ENCODE results near the gene EML4. TPM values are rescaled to one million over a fixed set of nuclear protein-coding genes. Genes with fewer than 3 reads are reported as not detected.

The EML4 gene
- total RNA-seq, 1 experiment from 2014 or later: 38.3 TPM

DNA sequence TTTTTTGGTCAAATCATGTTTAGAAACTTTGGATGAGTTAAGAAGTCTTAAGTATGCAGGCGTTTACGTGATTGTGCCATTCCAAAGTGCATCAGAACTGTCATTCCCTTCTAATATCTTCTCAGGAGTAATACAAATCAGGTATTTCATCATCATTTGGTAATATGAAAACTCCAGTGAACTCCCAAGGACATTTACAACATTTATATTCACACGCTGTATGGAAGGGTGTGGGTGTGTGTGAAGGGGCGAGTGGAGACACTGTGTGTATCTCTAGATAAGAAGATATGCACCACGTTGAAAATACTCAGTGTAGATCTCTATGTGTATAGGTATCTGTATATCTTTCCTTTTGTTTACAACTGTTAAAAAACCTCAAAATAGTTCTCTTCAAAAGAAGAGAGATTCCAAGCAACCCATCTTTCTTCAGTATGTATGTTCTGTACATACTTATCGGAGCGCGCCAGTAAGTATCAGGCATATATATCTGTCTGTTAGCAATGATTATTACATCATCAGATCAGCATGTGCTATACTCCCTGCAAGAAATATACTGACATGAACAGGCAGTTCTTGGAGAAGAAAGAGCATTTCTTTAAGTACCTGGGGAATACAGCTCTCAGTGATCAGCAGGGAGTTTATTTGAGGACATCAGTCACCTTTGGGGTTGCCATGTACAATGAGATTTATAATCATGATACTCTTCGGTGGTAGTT, 162.6 kb downstream of the EML4 start:
- DNase-seq: no peak
- no peaks in the 10 kb centered on the region for H3K9me2 ChIP-seq (replicated peaks; ENCODE audit: low read length)
- H3K27ac ChIP-seq (ENCODE audit: low read length): no peak overlapping the region

DNA sequence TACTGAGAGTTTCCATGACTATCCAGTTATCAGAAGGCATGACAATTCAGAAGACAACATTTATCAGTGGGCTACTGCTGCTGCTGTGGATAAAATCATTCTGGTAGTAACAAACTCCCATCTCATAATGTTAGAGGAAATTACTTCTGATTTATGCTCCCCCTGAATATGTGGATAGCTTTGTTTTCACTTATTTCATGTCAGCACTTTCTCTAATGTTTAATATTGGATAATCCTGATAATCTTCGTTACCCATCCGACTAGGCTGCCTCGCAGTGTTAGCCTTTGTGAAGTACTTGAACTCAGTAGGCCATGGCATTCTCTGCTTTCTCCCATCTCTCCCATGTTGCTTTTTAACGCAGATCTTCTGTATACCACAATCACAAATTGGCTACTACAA, 163.4 kb downstream of the EML4 start:
- Histone ChIP-seq H3F3A (ENCODE audit: low read length, unreplicated experiment) (no peaks in the 10 kb centered on the region), H3K36me3 (ENCODE audit: low read depth, low read length) (peaks cover 32% of the 10 kb centered on the region; the same call in 1 of the 2 replicates), H3K9me2 (replicated peaks; ENCODE audit: low read length) (no peaks in the 10 kb centered on the region), H4K20me1 (ENCODE audit: low read length) (no peaks in the 10 kb centered on the region), H3K27me3 (ENCODE audit: low read length) (no peaks in the 10 kb centered on the region), H3K4me3 (ENCODE audit: low read length) (no peak overlapping the region), H3K9ac (ENCODE audit: low read length) (no peak overlapping the region), H3K9me3 (ENCODE audit: low read length) (no peaks in the 10 kb centered on the region), H3K4me1 (ENCODE audit: insufficient read depth, low read length) (peaks cover under 1% of the 10 kb centered on the region; the same call in 1 of the 2 replicates), H2AFZ (ENCODE audit: low read length) (no peak overlapping the region), H3K4me2 (ENCODE audit: low read length) (no peak overlapping the region), H3K79me2 (ENCODE audit: low read length) (no peaks in the 10 kb centered on the region), H3K27ac (ENCODE audit: low read length) (no peak overlapping the region)
- intact Hi-C loops (cut with micrococcal nuclease): no loop called here
- TF ChIP-seq, protein P1, sequence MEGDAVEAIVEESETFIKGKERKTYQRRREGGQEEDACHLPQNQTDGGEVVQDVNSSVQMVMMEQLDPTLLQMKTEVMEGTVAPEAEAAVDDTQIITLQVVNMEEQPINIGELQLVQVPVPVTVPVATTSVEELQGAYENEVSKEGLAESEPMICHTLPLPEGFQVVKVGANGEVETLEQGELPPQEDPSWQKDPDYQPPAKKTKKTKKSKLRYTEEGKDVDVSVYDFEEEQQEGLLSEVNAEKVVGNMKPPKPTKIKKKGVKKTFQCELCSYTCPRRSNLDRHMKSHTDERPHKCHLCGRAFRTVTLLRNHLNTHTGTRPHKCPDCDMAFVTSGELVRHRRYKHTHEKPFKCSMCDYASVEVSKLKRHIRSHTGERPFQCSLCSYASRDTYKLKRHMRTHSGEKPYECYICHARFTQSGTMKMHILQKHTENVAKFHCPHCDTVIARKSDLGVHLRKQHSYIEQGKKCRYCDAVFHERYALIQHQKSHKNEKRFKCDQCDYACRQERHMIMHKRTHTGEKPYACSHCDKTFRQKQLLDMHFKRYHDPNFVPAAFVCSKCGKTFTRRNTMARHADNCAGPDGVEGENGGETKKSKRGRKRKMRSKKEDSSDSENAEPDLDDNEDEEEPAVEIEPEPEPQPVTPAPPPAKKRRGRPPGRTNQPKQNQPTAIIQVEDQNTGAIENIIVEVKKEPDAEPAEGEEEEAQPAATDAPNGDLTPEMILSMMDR (conservative IDR thresholded peaks at IDR 0.05; ENCODE audit: low read depth, low read length): no peak
- no peak for TF ChIP-seq EZH2phosphoT487 (IDR thresholded peaks at IDR 0.05; ENCODE audit: borderline replicate concordance, low read length)
- TF ChIP-seq EZH2 (IDR thresholded peaks at IDR 0.05; ENCODE audit: low read length, unreplicated experiment): no peak
- ChIA-PET POLR2A (ENCODE audit: unreplicated experiment) (no interaction called here), CTCF (no interaction called here)
- DNase-seq: no peak
- no TSS peak for BruUV-seq (replicated peaks)
- ATAC-seq: no peak

More for the DNA sequence above, 162.6 kb downstream of the EML4 start:
- Histone ChIP-seq H3K79me2 (ENCODE audit: low read length) (no peaks in the 10 kb centered on the region), H3K4me1 (ENCODE audit: insufficient read depth, low read length) (peaks cover 9% of the 10 kb centered on the region), H3K9me3 (ENCODE audit: low read length) (no peaks in the 10 kb centered on the region), H3F3A (ENCODE audit: low read length, unreplicated experiment) (no peaks in the 10 kb centered on the region), H4K20me1 (ENCODE audit: low read length) (no peaks in the 10 kb centered on the region), H3K36me3 (ENCODE audit: low read depth, low read length) (peaks cover 28% of the 10 kb centered on the region; the same call in 1 of the 2 replicates), H2AFZ (ENCODE audit: low read length) (no peak overlapping the region), H3K9ac (ENCODE audit: low read length) (no peak overlapping the region), H3K4me3 (ENCODE audit: low read length) (no peak overlapping the region), H3K4me2 (ENCODE audit: low read length) (no peak overlapping the region), H3K27me3 (ENCODE audit: low read length) (no peaks in the 10 kb centered on the region)
- ChIA-PET POLR2A (ENCODE audit: unreplicated experiment) (interaction anchor here (0.7 kb wide), 1 partner anchor 1206 kb away, joined by 10 read pairs; no protein-coding TSS in a partner anchor), CTCF (no interaction called here)
- intact Hi-C loops (cut with micrococcal nuclease): no loop called here
- no peak for ATAC-seq
- no TSS peak for BruUV-seq (replicated peaks)
- TF ChIP-seq, protein P1 (conservative IDR thresholded peaks at IDR 0.05; ENCODE audit: low read depth, low read length): no peak
- TF ChIP-seq EZH2 (IDR thresholded peaks at IDR 0.05; ENCODE audit: low read length, unreplicated experiment): no peak
- TF ChIP-seq EZH2phosphoT487 (IDR thresholded peaks at IDR 0.05; ENCODE audit: borderline replicate concordance, low read length): no peak

DNA sequence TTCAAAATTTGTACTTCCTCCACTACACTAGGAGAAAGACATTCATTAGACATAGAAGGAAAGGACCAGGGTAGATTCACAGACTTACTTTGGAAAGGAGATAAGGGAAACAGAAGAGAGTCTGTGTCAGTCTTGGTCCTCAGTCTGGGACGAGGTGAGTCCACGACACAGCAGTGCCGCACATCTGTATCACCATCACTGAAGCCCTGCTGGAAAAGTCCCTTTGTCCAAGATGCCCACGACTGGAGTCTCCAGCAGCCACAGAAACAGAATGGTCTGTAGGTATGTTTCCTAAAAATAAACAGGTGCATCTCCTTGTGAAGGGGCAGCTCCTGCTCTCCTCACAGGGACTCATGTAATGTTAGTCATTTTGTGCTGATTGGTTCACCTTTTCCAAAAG, 164.4 kb downstream of the EML4 start:
- Histone ChIP-seq H4K20me1 (ENCODE audit: low read length) (no peaks in the 10 kb centered on the region), H3K79me2 (ENCODE audit: low read length) (no peaks in the 10 kb centered on the region), H3K9me2 (replicated peaks; ENCODE audit: low read length) (no peaks in the 10 kb centered on the region), H3F3A (ENCODE audit: low read length, unreplicated experiment) (no peaks in the 10 kb centered on the region), H3K9me3 (ENCODE audit: low read length) (no peaks in the 10 kb centered on the region), H3K4me2 (ENCODE audit: low read length) (no peak overlapping the region), H3K27ac (ENCODE audit: low read length) (no peak overlapping the region), H3K9ac (ENCODE audit: low read length) (no peak overlapping the region), H2AFZ (ENCODE audit: low read length) (no peak overlapping the region), H3K4me1 (ENCODE audit: insufficient read depth, low read length) (no peaks in the 10 kb centered on the region), H3K27me3 (ENCODE audit: low read length) (no peaks in the 10 kb centered on the region), H3K36me3 (ENCODE audit: low read depth, low read length) (peaks cover 32% of the 10 kb centered on the region; the same call in 1 of the 2 replicates), H3K4me3 (ENCODE audit: low read length) (no peak overlapping the region)
- DNase-seq (no peak), ATAC-seq (no peak)
- intact Hi-C loops (cut with micrococcal nuclease): no loop called here
- TF ChIP-seq, protein P1 (conservative IDR thresholded peaks at IDR 0.05; ENCODE audit: low read depth, low read length): no peak
- TF ChIP-seq EZH2phosphoT487 (IDR thresholded peaks at IDR 0.05; ENCODE audit: borderline replicate concordance, low read length) (no peak), EZH2 (IDR thresholded peaks at IDR 0.05; ENCODE audit: low read length, unreplicated experiment) (no peak)
- no TSS peak for BruUV-seq (replicated peaks)
- POLR2A ChIA-PET (ENCODE audit: unreplicated experiment): no interaction called here
- CTCF ChIA-PET: no interaction called here
